Measurements from ENCODE around the gene AJAP1. TPM values are rescaled to one million over a fixed set of nuclear protein-coding genes. Genes with fewer than 3 reads are reported as not detected.

The AJAP1 gene
- total and polyA plus RNA-seq, 2 of the 8 experiments (the other 6 are each of a cell fraction or from before 2014, with no cell fraction given): 1.9 to 6.2 TPM

DNA sequence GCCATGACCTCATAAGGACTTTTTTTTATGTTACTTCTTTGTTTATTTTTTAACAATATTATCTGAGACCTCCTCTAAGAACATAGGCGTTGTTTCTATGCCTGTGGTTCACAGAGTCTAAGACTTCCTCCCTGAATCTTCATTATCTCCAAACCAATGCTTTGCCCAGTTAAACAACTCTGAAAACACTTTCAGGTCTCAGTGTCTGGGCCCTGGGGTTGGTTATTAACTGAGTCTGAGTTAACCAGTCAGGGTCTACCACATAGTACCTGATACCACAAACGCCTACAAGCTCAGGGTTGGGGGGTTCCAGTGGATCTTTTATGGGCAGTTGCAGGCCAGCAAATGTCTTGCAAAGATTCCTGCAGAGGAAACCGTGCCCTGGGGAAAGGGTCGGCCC is 138.2 kb downstream of the AJAP1 start:
- no peaks in the 10 kb centered on the region for H3K79me1 ChIP-seq (ENCODE audit: low read depth, low read length)
- H3K18ac ChIP-seq (ENCODE audit: extremely low read depth, low read length): no peak overlapping the region
- 73% methylated on average over 4 of the region's 4 CpGs; no CpG with 5 or more reads in 1 of the 2 experiments for WGBS, 2 experiments (ENCODE audit: extremely low coverage in 1 of 2, insufficient coverage in 1 of 2, insufficient read length in 1 of 2, insufficient replicate concordance in 2 of 2, low coverage in 1 of 2, low lambda C conversion rate in 2 of 2, missing lambda C conversion rate in 1 of 2)

More for the DNA sequence above, 138.2 kb downstream of the AJAP1 start:
- TF ChIP-seq BRCA1 (IDR thresholded peaks at IDR 0.05; ENCODE audit: low read depth, low read length) (no peak), HDAC6 (IDR thresholded peaks at IDR 0.05; ENCODE audit: low read depth, low read length) (no peak), KDM4A (IDR thresholded peaks at IDR 0.05; ENCODE audit: low read depth, low read length, severe bottlenecking) (no peak), JUN (IDR thresholded peaks at IDR 0.05; ENCODE audit: low read depth, low read length) (no peak), SP2 (IDR thresholded peaks at IDR 0.05; ENCODE audit: low read length) (no peak), RAD21 (IDR thresholded peaks at IDR 0.05 in 1 of 2, conservative IDR thresholded peaks at IDR 0.05 in 1 of 2; ENCODE audit: low read depth in 2 of 2, low read length in 2 of 2) (no peak), POLR2A (IDR thresholded peaks at IDR 0.05; ENCODE audit: control extremely low read depth in 1 of 2, low read depth in 2 of 2, low read length in 2 of 2) (no peak), E2F6 (IDR thresholded peaks at IDR 0.05) (no peak)
- H3K4me2 ChIP-seq (ENCODE audit: insufficient read depth in 1 of 2, low read depth in 2 of 2, low read length in 2 of 2): no peak overlapping the region
- H3K4me1 ChIP-seq (replicated peaks in 1 of 4; ENCODE audit: control insufficient read depth in 3 of 4, insufficient read depth in 4 of 4, low read length in 3 of 4): no peaks in the 10 kb centered on the region
- H3K27ac ChIP-seq (ENCODE audit: low read depth, low read length): no peak overlapping the region
- FAIRE-seq (no peak), DNase-seq (ENCODE audit: low read depth in 1 of 2, low spot score in 2 of 2) (peak in 1 of 2 experiments; percentile 34)
- H3K4me3 ChIP-seq (ENCODE audit: extremely low read depth in 1 of 4, insufficient read depth in 2 of 4, low read depth in 3 of 4, low read length in 4 of 4): no peak overlapping the region
- POLR2A ChIA-PET (ENCODE audit: partially characterized antibody): no interaction called here
- no peak overlapping the region for H2AFZ ChIP-seq (ENCODE audit: low read length)
- H3K4ac ChIP-seq (replicated peaks; ENCODE audit: insufficient read length, low read depth, low read length): no peak overlapping the region
- no peak overlapping the region for H2AK5ac ChIP-seq (ENCODE audit: low read depth, low read length)
- H2BK20ac ChIP-seq (ENCODE audit: low read length): no peak overlapping the region
- H4K20me1 ChIP-seq (replicated peaks in 1 of 2; ENCODE audit: control insufficient read depth in 1 of 2, insufficient read depth in 2 of 2, low read length in 2 of 2): no peaks in the 10 kb centered on the region
- peaks cover 11 to 19% of the 10 kb centered on the region in 2 experiments; a peak in 3 of 4 replicates for H3K9me3 ChIP-seq (ENCODE audit: insufficient read depth in 2 of 2, low read depth in 1 of 2, low read length in 1 of 2)
- no peak overlapping the region for H4K8ac ChIP-seq (ENCODE audit: extremely low read depth, insufficient read depth, low read length)
- H4K91ac ChIP-seq (replicated peaks; ENCODE audit: insufficient read length, low read length): no peak overlapping the region
- H3K23ac ChIP-seq (ENCODE audit: insufficient read length): no peak overlapping the region
- no peak overlapping the region for H3K56ac ChIP-seq (replicated peaks; ENCODE audit: insufficient read length, low read depth, low read length)
- no peaks in the 10 kb centered on the region for H3K27me3 ChIP-seq (replicated peaks in 1 of 4; ENCODE audit: control insufficient read depth in 3 of 4, extremely low read depth in 1 of 4, insufficient read depth in 3 of 4, low read length in 3 of 4)
- no peak overlapping the region for H2BK12ac ChIP-seq (ENCODE audit: low read depth, low read length)
- CTCF ChIA-PET (ENCODE audit: partially characterized antibody): interaction anchor here (2.9 kb wide), 1 partner anchor 15 kb away, joined by 14 read pairs; no protein-coding TSS in a partner anchor
- H2BK120ac ChIP-seq (replicated peaks; ENCODE audit: low read depth, low read length): no peak overlapping the region
- no peaks in the 10 kb centered on the region for H3K23me2 ChIP-seq (ENCODE audit: low read depth, low read length)
- H2BK15ac ChIP-seq (ENCODE audit: low read length): no peak overlapping the region
- H3K9ac ChIP-seq (replicated peaks in 1 of 4; ENCODE audit: extremely low read depth in 1 of 4, low read depth in 3 of 4, low read length in 3 of 4): no peak overlapping the region
- no peak overlapping the region for H3K14ac ChIP-seq (ENCODE audit: insufficient read length)
- H2BK5ac ChIP-seq (ENCODE audit: low read depth, low read length): no peak overlapping the region
- no peaks in the 10 kb centered on the region for H3K79me2 ChIP-seq (ENCODE audit: control insufficient read depth in 1 of 2, insufficient read depth in 2 of 2, low read length in 2 of 2)
- no peaks in the 10 kb centered on the region for H3K36me3 ChIP-seq (ENCODE audit: control insufficient read depth in 2 of 4, insufficient read depth in 4 of 4, low read length in 3 of 4)
- H4K5ac ChIP-seq (ENCODE audit: insufficient read length, low read depth, low read length): no peak overlapping the region

All from H1 (cell line).